HG03575 (cell line): ENCODE measurements around the gene FNDC7.
"Not testable (repeated sequence)": the region's sequence is repeated elsewhere in the genome, so short reads cannot be mapped to it uniquely, and the experiment has no call there.

Experiments used
- ATAC-seq: cut with Tn5 transposase; IDR thresholded peaks from one replicate; pipeline ENCODE4 v1.9.1; 2021; ENCODE audit not compliant: unreplicated experiment, insufficient number of reproducible peaks, low FRiP score; ENCODE audit errors: extremely low read depth

FNDC7 gene

DNA sequence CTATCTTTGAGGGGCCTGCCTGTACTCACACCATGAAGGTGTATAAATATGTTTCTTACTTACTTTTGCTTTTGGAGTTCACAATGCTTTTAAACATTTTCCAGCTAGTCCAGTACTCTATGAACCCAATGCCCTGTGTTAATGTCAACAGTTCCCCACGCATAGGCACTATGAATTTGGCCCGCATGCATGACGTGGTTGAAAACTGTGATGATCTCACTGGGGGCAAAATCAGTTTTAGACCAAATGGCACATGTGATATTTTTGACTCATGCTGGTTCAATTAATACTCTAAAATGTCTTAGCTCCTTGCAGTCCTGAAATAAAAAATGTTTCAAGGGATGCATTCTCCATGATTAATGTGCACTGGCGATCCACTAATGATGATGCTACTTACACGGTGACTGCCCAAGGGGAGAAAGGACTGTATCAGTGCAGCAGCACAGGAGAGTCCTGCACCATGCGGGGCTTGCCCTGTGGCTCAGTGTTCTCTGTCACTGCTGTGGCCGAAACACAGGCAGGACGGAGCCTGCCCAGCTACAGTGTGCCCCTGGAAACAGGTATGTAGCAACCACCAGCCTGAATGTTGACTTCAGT is 15.7 kb downstream of the FNDC7 start:
- ATAC-seq = no peak

GRCh38 chr1:108729481-108729880 is 16.8 kb downstream of the FNDC7 start:
- ATAC-seq = no peak

GRCh38 chr1:108732398-108732797 is 19.7 kb downstream of the FNDC7 start:
- no peak for ATAC-seq

- no peak for ATAC-seq
Measured at GRCh38 chr1:108734171-108734865, 21.6 kb downstream of the FNDC7 start.

GRCh38 chr1:108742253-108742652 is 29.5 kb downstream of the FNDC7 start:
- no peak for ATAC-seq

DNA sequence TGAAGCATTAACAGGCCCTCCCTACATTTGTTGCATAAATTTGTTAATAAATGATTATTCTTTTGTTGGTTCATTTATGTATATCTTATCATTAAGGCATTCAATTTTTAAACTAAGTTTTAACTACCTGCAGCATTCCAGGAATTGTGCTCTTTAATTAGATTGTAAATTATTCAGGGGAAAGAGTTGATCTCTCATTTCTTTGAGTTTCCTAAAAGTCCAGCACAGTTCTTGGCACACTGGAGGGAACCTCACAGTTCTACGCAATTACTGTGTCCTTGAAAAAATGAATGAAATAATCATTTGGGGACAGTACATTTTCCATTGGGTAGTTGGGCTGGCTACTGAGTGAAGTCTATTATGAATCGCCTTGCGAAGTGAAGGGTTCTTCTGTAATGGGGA is 33.3 kb downstream of the FNDC7 start:
- no peak for ATAC-seq

DNA sequence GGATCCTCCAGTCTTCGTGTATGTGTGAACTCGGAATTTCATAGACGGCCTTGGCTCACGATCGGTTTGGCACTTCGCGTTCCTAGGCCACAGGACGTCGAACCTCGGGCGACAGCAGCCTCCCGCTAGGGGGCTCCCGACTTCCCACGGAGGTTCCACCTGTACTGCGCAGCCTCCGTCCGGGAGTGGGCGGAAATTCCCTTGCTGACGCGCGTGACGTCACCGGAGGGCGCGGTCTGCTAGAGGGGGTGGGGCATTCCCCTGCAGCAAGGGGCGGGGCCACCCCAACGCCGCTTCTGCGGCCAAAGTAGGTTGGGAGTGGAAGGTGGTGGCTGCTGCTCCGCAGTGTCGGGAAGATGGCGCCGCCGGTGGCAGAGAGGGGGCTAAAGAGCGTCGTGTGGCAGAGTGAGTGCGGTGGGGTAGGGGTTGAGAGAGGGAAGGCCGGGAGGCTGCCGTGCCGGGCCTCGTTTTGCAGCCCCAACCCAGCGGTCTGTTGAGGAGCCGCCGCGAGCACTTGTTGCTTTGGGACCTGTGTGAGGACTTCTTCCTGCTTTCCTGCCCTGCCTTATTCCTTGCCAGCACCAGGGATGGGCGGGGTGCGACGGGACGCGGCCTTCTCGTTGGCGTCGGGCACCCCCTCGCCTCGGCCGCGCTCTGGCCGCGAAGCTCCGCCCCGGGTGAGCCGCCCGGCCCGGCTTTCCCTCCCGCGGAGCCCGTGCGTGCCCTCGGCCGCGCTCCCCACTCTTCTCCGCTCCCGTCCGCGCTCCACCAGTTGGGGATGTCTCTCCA is 33.9 kb downstream of the FNDC7 start, which contains the start of gene STXBP3:
Gene STXBP3, plus strand, starts transcription at position 293 of the 789 bp plus-strand sequence. Its CDS starts 64 bp downstream, at position 357.
- ATAC-seq = peak; percentile 72

GRCh38 chr1:108747171-108747850 is 34.6 kb downstream of the FNDC7 start:
- ATAC-seq = no peak

- ATAC-seq = no peak
Measured at GRCh38 chr1:108747898-108748297, 35.2 kb downstream of the FNDC7 start.

DNA sequence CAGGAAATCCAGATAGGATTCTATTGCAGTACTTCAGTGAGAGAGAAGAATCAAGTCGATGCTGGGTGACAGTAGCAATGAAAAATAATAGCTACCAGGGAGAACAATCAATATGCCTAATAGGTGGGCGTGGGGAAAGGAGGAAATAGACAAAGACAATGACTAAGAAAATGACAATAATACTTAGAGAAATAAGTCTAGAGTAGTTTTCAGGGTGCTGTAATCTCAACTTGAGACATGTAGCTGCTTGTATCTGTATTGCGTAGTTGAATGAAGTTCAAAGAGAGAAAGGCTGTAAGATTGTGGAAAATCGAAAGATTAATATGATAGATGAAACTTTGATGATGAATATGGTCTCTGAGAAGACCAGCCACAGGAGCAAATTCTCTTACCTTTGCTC is 36.4 kb downstream of the FNDC7 start:
- ATAC-seq = no peak

DNA sequence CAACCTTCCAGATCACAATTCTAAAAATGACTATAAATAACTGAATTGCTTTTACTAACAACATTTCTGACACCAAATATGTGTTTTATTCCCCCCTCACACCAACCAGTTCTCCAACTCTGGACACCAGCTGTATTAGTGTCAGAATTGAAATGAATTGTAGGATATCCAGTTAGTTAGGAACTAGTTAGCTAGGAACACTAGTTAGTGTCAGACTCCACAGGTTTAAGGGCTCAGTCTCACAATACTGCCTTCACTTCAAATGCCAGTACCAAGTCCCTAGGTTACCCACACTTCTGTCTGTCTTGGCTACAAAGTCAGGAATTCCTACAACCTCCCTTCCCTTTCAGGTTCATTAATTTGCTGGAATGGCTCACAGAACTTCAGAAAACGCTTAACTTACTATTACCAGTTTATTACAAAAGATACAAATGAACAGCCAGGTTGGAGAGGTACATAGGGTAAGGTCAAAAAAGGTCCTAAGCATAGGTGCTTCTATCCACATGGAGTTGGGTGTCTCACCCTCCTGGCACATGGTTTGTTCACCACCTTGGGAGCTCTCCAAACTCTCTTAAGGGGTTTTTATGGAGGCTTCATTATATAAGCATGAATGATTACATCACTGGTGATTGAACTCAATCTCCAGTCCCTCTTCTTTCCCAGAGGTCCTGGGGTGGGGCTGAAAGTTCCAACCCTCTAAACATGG is 37.9 kb downstream of the FNDC7 start:
- no peak for ATAC-seq

- no peak for ATAC-seq
Measured at GRCh38 chr1:108753363-108753762, 40.7 kb downstream of the FNDC7 start.

DNA sequence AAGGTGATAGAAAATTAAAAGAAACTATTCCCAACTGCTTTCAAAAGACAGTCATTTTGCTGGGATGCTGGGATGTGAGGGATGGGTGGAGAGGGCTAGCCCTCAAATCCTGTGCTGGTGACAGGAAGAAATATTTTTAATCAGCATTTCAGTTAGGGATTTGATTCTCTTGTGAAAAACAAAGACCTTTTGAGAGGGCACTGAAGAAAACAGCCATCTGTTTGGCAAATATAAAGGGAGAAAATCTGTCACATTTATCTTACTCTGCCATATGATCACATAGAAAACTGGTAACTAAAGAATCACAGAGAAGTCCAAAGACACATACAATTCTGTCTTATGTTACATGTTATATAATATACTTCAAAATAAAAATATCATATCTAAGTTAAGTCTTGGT is 46.1 kb downstream of the FNDC7 start:
- no peak for ATAC-seq

DNA sequence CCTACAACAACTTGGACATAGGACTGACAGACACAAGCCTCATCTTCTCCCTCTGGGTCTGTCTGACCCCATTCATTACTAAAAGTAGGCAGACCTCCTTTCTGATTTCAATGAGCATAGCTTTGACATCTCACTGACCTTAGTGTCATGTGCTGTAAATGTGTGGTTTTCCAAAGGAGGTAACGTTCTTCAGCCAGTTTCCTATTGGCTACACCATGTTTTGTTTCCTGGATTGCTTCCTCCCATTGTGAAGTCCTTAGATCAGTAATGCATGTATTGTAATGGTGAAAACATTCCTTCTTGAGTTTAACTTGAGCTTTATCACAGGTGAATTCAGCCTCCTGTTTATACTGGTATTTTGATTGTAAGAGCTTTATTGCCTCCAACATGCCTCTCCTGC is 54.4 kb downstream of the FNDC7 start:
- ATAC-seq = no peak

DNA sequence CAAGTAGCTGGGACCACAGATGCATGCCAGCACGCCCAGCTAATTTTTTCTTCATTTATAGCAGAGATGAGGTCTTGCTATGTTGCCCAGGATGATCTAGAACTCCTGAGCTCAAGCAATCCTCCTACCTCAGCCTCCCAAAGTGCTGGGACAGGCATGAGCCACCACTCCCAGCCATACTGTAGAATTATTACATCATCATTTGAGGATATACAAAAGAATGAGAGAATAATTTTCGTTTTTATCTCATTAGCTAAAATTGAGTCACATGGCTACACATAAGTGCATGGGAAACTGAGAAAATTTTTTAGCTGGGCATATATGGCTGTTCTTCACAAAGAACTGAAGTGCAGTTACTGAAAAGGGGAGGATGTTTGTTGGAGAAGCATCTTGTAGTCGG is 55.0 kb downstream of the FNDC7 start:
- no peak for ATAC-seq

- no peak for ATAC-seq
Measured at GRCh38 chr1:108777839-108778238, 65.1 kb downstream of the FNDC7 start.

- no peak for ATAC-seq
Measured at GRCh38 chr1:108779455-108779854, 66.7 kb downstream of the FNDC7 start.

DNA sequence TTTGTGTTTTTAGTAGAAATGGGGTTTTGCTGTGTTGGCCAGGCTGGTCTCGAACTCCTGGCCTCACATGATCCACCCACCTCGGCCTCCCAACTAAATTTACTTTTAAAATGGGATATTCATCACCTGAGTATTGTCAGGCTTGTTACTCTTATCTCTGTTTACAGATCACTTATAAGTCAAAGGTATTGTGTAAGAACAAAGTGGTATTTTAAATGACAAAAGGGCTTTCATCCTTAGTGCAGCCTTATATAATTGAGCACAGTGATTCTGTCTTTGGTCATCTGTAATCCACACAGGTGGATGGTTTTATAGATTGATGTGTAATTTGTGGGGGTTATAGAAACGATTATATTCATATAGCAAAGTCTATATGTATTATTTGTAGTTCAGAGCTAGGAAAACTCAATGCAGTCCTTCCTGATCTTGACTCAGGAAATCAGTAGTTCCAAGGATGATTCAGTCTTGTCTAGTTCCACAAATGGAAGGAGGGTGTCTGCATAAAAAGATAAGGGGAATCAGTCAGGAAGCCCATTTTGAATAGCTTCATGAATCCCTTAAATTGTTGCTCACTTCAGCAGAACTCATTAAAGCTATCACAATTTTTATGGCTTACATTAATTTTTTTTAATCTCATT is 68.3 kb downstream of the FNDC7 start:
- no peak for ATAC-seq

GRCh38 chr1:108781575-108781944 is 68.9 kb downstream of the FNDC7 start:
- ATAC-seq = not testable (repeated sequence)
